DOHH2 (cell line): ENCODE data around the gene TRPM1.

Experiments
- H3F3A ChIP-seq: fragments of 200-600 bp; sonication (generic), shearing (Covaris generic); 2 replicates; pipeline ENCODE4 v1.6.0; 2016; ENCODE audit warnings: antibody characterized with exemption, mild to moderate bottlenecking; ENCODE audit not compliant: control insufficient read depth, insufficient read depth
- H3K27ac ChIP-seq: fragments of 200-600 bp; sonication (generic); 2 replicates; pipeline ENCODE4 v1.5.1; 2014; ENCODE audit warnings: low read depth, mild to moderate bottlenecking, low read length, moderate library complexity
- H3K27me3 ChIP-seq: fragments of 200-600 bp; sonication (generic); 2 replicates; pipeline ENCODE4 v1.6.1; 2014; ENCODE audit warnings: mild to moderate bottlenecking, low read length, mixed read lengths; ENCODE audit not compliant: control insufficient read depth
- H3K36me3 ChIP-seq: fragments of 200-600 bp; sonication (generic); 2 replicates; pipeline ENCODE4 v1.6.1; 2014; ENCODE audit warnings: mild to moderate bottlenecking, low read length, moderate library complexity, mixed read lengths; ENCODE audit not compliant: control insufficient read depth
- H3K4me1 ChIP-seq: fragments of 200-600 bp; sonication (generic); 2 replicates; pipeline ENCODE4 v1.6.1; 2014; ENCODE audit warnings: mild to moderate bottlenecking, low read length, mixed read lengths; ENCODE audit not compliant: control insufficient read depth
- H3K4me2 ChIP-seq: fragments of 200-600 bp; sonication (generic); 2 replicates; pipeline ENCODE4 v1.6.0; 2014; ENCODE audit warnings: mild to moderate bottlenecking, low read length, moderate library complexity
- H3K4me3 ChIP-seq: fragments of 200-600 bp; sonication (generic); 2 replicates; pipeline ENCODE4 v1.5.1; 2014; ENCODE audit warnings: mild to moderate bottlenecking, low read length, mixed read lengths
- H3K79me2 ChIP-seq: fragments of 200-600 bp; sonication (generic); 2 replicates; pipeline ENCODE4 v1.6.1; 2014; ENCODE audit warnings: mild to moderate bottlenecking, low read length, mixed read lengths; ENCODE audit not compliant: control insufficient read depth
- H3K9me2 ChIP-seq: fragments of 200-600 bp; sonication (generic); replicated peaks from 2 replicates; pipeline ENCODE4 v1.6.1; 2014; ENCODE audit warnings: mild to moderate bottlenecking, low read length, mixed read lengths; ENCODE audit not compliant: control insufficient read depth
- H3K9me3 ChIP-seq: fragments of 200-600 bp; sonication (generic); 2 replicates; pipeline ENCODE4 v1.6.1; 2014; ENCODE audit warnings: antibody characterized with exemption, low read length, mixed read lengths; ENCODE audit not compliant: control insufficient read depth, insufficient read depth
- H4K20me1 ChIP-seq: fragments of 200-600 bp; sonication (generic); 2 replicates; pipeline ENCODE4 v1.6.0; 2014; ENCODE audit warnings: low read depth, mild to moderate bottlenecking, antibody characterized with exemption, low read length, moderate library complexity; ENCODE audit not compliant: control insufficient read depth, insufficient read depth
- EZH2phosphoT487 ChIP-seq: fragments of 200-600 bp; sonication (generic); IDR thresholded peaks from 2 replicates; pipeline ENCODE4 v1.6.1; 2017; ENCODE audit warnings: borderline replicate concordance, mild to moderate bottlenecking, antibody characterized with exemption, low read length, moderate library complexity, mixed read lengths
- TF ChIP-seq, protein P1 (sequence below): fragments of 200-600 bp; sonication (generic); IDR thresholded peaks from one replicate; pipeline ENCODE4 v1.5.1; 2014; ENCODE audit warnings: antibody characterized with exemption, mild to moderate bottlenecking, low read depth, low read length; ENCODE audit not compliant: poor library complexity, severe bottlenecking

The TRPM1 gene

DNA sequence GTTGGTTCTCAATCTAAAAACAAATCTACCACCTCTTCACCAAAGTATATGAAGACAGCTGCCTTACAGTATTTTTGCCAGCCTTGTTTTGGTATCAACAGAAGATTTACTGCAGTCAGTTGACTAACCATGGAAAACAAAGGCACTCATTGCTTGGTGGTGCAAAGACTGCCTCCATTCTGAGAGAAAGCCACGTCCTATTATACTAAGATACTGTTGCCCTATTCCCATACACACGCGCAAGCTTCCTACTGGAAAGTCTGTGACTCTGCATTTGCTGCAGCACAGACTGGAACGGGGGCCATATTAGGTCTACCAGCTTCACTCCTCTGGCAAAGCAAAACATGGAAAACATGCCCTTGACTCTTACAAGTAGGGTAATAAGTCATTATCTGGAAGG lies 128.1 kb downstream of the TRPM1 start:
- Histone ChIP-seq H3K4me3 (no peak overlapping the region), H4K20me1 (no peaks in the 10 kb centered on the region), H3K36me3 (peaks cover 50% of the 10 kb centered on the region), H3K79me2 (peaks cover 7% of the 10 kb centered on the region; the same call in 1 of the 2 replicates), H3K9me3 (no peaks in the 10 kb centered on the region), H3F3A (no peaks in the 10 kb centered on the region), H3K4me1 (peaks cover 4% of the 10 kb centered on the region), H3K4me2 (no peak overlapping the region), H3K27ac (no peak overlapping the region), H3K9me2 (no peaks in the 10 kb centered on the region), H3K27me3 (no peaks in the 10 kb centered on the region)
- no peak for TF ChIP-seq EZH2phosphoT487
- TF ChIP-seq, protein P1, sequence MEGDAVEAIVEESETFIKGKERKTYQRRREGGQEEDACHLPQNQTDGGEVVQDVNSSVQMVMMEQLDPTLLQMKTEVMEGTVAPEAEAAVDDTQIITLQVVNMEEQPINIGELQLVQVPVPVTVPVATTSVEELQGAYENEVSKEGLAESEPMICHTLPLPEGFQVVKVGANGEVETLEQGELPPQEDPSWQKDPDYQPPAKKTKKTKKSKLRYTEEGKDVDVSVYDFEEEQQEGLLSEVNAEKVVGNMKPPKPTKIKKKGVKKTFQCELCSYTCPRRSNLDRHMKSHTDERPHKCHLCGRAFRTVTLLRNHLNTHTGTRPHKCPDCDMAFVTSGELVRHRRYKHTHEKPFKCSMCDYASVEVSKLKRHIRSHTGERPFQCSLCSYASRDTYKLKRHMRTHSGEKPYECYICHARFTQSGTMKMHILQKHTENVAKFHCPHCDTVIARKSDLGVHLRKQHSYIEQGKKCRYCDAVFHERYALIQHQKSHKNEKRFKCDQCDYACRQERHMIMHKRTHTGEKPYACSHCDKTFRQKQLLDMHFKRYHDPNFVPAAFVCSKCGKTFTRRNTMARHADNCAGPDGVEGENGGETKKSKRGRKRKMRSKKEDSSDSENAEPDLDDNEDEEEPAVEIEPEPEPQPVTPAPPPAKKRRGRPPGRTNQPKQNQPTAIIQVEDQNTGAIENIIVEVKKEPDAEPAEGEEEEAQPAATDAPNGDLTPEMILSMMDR: no peak

DNA sequence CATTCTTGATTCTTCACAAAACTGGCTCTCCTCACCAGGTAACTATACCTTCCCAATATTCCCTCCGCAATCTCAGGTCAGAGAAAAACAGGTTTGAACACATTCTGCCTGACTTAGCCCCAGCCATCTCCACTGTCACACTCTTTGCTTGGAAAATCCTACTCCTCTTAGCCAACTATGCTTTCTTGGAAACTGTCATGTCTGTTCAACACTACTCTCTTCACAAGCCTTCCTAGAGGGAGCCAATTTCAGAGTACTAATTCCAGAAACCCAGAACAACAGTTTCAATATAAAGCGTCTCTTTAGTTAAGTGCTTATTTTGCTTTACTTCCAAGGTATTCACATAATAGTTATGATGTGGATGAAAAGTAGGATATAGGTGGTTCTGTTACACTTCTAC lies 131.8 kb downstream of the TRPM1 start:
- Histone ChIP-seq H3K4me1 (peaks cover 6% of the 10 kb centered on the region), H3K4me2 (no peak overlapping the region), H3K79me2 (no peaks in the 10 kb centered on the region), H3K9me2 (no peaks in the 10 kb centered on the region), H3K9me3 (no peaks in the 10 kb centered on the region), H3K27me3 (no peaks in the 10 kb centered on the region), H4K20me1 (no peaks in the 10 kb centered on the region), H3K36me3 (peaks cover 46% of the 10 kb centered on the region), H3K4me3 (no peak overlapping the region), H3F3A (no peaks in the 10 kb centered on the region), H3K27ac (no peak overlapping the region)
- TF ChIP-seq EZH2phosphoT487: no peak
- TF ChIP-seq, protein P1: no peak

DNA sequence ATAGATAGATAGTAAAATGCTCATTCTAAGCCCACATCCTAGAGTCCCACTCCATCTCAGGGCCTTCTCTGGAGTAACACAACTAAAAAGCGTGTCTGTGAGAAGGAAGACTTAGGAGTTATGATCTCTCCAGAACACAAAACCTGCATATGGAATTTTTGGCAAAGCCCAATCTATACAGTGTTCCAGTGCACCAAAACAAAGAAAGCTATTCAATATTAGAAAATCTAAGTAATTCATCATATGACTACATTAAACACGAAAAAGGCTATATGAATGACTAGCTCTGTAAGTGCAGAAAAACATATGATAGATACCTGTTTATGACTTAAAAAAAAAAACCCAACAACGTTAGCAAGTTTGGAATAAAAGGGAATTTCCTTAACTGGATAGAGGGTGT lies 137.8 kb downstream of the TRPM1 start:
- Histone ChIP-seq H3K4me1 (peaks cover 14% of the 10 kb centered on the region), H3K36me3 (peaks cover 30% of the 10 kb centered on the region), H3K27ac (no peak overlapping the region), H3K4me2 (no peak overlapping the region), H3K27me3 (no peaks in the 10 kb centered on the region), H3K9me3 (no peaks in the 10 kb centered on the region), H3K9me2 (no peaks in the 10 kb centered on the region), H3F3A (no peaks in the 10 kb centered on the region), H3K4me3 (no peak overlapping the region), H3K79me2 (no peaks in the 10 kb centered on the region), H4K20me1 (no peaks in the 10 kb centered on the region)
- TF ChIP-seq, protein P1: no peak
- no peak for TF ChIP-seq EZH2phosphoT487

DNA sequence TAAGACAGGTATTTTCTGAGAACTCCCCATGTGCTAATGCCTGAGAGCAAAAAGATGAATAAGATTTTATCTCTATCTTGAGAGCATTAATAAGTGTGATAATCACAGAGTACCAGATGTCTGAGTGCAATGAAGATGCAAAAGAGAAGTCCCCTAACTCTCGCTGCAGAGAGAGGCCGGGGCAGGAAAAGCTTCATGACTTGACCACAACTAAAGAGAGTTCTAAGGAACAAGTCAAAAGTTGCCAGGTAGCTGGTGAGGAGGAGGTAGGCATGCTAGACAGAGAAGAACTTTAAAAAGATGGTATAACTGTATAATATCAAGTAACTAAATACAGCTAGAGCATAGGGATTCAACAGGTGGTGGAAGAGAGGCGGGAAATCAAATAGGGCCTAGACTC lies 138.9 kb downstream of the TRPM1 start:
- H3K27ac ChIP-seq: no peak overlapping the region
- no peaks in the 10 kb centered on the region for H3K9me2 ChIP-seq
- H3K36me3 ChIP-seq: peaks cover 40% of the 10 kb centered on the region
- no peaks in the 10 kb centered on the region for H4K20me1 ChIP-seq
- no peaks in the 10 kb centered on the region for H3K79me2 ChIP-seq
- no peaks in the 10 kb centered on the region for H3F3A ChIP-seq
- peaks cover 10% of the 10 kb centered on the region for H3K4me1 ChIP-seq
- TF ChIP-seq, protein P1: no peak
- TF ChIP-seq EZH2phosphoT487: no peak
- H3K9me3 ChIP-seq: no peaks in the 10 kb centered on the region
- no peaks in the 10 kb centered on the region for H3K27me3 ChIP-seq
- no peak overlapping the region for H3K4me2 ChIP-seq
- H3K4me3 ChIP-seq: no peak overlapping the region
